Fibroblast of lung (primary cell): Measurements from ENCODE around the gene LRRC8C.

Experiments used
- CTCF ChIP-seq, 2 donors: IDR thresholded peaks in 1 of 2; conservative IDR thresholded peaks in 1 of 2; 1 replicate in 1 of 2; 2 replicates in 1 of 2; pipeline ENCODE4 v1.5.1; 2011 to 2012; ENCODE audit warnings: low read length in 2 of 2, control low read depth in 1 of 2, inconsistent platforms in 1 of 2, low read depth in 1 of 2, mild to moderate bottlenecking in 1 of 2
- EZH2 ChIP-seq: IDR thresholded peaks from 2 replicates; pipeline ENCODE4 v1.5.1; 2012; ENCODE audit warnings: low read length, control low read depth, mild to moderate bottlenecking; ENCODE audit errors: missing control alignments

GRCh38 chr1:89624715-89625323 lies 8.1 kb upstream of the LRRC8C start:
- TF ChIP-seq CTCF (conservative IDR thresholded peaks at IDR 0.05 in 1 of 2, IDR thresholded peaks at IDR 0.05 in 1 of 2; ENCODE audit: low read depth in 1 of 2, low read length in 2 of 2): no peak
- TF ChIP-seq EZH2: no peak
